Body of pancreas (tissue), 4 donors: Measurements from ENCODE around the gene TMEM150B. TPM values are rescaled to one million over a fixed set of nuclear protein-coding genes. Genes with fewer than 3 reads are reported as not detected.

Experiments
- ATAC-seq: fragments of 150-250 bp; one replicate; pipeline ENCODE4 v1.9.1; 2016
- DNase-seq, 4 donors: peaks; one replicate each; pipeline ENCODE4 v3.0.0-alpha.2; 2019
- H3K27ac ChIP-seq, 4 donors: fragments of 200-600 bp; sonication (generic); 1 replicate in 3 of 4; 2 replicates in 1 of 4; pipeline versions ENCODE4 v1.5.1 to v1.6.1; 2016 to 2019; ENCODE audit warnings: mild to moderate bottlenecking in 1 of 4, mixed read lengths in 1 of 4, moderate library complexity in 1 of 4
- H3K27me3 ChIP-seq, 2 donors: fragments of 200-600 bp; sonication (generic); one replicate each; pipeline ENCODE4 v1.6.0; 2016; ENCODE audit warnings: mild to moderate bottlenecking in 1 of 2
- H3K36me3 ChIP-seq, 2 donors: fragments of 200-600 bp; sonication (generic); replicated peaks in 1 of 2; 2 replicates each; pipeline ENCODE4 v1.5.1; 2016; ENCODE audit warnings: low read depth in 2 of 2; ENCODE audit not compliant: insufficient read depth in 1 of 2
- H3K4me1 ChIP-seq: fragments of 200-600 bp; sonication (generic); one replicate; pipeline ENCODE4 v1.6.0; 2016
- H3K4me3 ChIP-seq, 2 donors: fragments of 200-600 bp; sonication (generic); 1 replicate in 1 of 2; 2 replicates in 1 of 2; pipeline ENCODE4 v1.5.1; 2016 to 2019
- H3K9me3 ChIP-seq, 3 donors: fragments of 200-600 bp; sonication (generic); 1 replicate in 2 of 3; 2 replicates in 1 of 3; pipeline ENCODE4 v1.5.1; 2016
- POLR2A ChIP-seq, 3 donors: fragments of 450-650 bp; IDR thresholded peaks; one replicate each; pipeline ENCODE4 v1.6.1; 2016; ENCODE audit warnings: antibody characterized with exemption in 3 of 3, mild to moderate bottlenecking in 2 of 3
- WGBS, 2 donors: methylation state at CpG; one replicate each; pipeline ENCODE4 v1.1.5; 2017; 5-methylcytosine and 5-hydroxymethylcytosine counted together
- intact Hi-C: fragments of 100-400 bp; cut with DNase I; formaldehyde crosslinking; loops from one replicate; pipeline ENCODE4 v1.15.1; 2023
- total RNA-seq, 2 donors: library from RNA; depleted of rRNA; stranded (reverse); fragments of >200 nt; gene quantifications; one replicate each; pipeline ENCODE4 v1.1.0, GENCODE V29; 2016
- TF ChIP-seq, protein P1 (sequence below), 7 experiments: fragments of 450-650 bp in 4 of 7; fragments of 200-600 bp in 3 of 7; sonication (generic) in 3 of 7; IDR thresholded peaks; one replicate each; pipeline ENCODE4 v1.5.1; 2016 to 2019; ENCODE audit warnings: antibody characterized with exemption in 7 of 7

Gene TMEM150B
- total RNA-seq, 2 donors from 2014 or later = 1.0 TPM; not detected in 1

DNA sequence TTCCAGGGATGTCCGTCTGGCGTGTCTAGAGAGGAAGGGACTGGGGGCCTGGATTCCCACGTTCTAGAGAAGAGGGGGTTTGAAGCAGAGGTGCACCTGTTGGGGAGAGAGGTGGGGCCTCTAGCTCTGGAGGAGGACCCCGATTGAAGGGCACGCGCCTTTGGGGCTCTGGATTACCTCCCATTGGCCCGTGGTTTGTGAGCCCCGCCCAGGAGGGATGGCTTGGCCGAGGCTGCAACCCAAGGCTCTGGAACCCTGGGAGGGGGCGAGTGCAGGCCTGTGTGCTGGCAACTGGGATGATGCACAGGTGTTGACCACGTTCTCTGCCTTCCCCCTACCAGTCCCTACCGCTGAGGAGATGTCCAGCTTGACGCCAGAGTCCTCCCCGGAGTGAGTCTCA lies 20.2 kb downstream of the TMEM150B start:
- no peaks in the 10 kb centered on the region for H3K36me3 ChIP-seq
- H3K27me3 ChIP-seq = no peaks in the 10 kb centered on the region
- no peak overlapping the region for H3K4me3 ChIP-seq
- ATAC-seq = no peak
- no peak for TF ChIP-seq POLR2A (IDR thresholded peaks at IDR 0.05)
- TF ChIP-seq, protein P1, sequence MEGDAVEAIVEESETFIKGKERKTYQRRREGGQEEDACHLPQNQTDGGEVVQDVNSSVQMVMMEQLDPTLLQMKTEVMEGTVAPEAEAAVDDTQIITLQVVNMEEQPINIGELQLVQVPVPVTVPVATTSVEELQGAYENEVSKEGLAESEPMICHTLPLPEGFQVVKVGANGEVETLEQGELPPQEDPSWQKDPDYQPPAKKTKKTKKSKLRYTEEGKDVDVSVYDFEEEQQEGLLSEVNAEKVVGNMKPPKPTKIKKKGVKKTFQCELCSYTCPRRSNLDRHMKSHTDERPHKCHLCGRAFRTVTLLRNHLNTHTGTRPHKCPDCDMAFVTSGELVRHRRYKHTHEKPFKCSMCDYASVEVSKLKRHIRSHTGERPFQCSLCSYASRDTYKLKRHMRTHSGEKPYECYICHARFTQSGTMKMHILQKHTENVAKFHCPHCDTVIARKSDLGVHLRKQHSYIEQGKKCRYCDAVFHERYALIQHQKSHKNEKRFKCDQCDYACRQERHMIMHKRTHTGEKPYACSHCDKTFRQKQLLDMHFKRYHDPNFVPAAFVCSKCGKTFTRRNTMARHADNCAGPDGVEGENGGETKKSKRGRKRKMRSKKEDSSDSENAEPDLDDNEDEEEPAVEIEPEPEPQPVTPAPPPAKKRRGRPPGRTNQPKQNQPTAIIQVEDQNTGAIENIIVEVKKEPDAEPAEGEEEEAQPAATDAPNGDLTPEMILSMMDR (IDR thresholded peaks at IDR 0.05) = no peak
- peaks cover 10% of the 10 kb centered on the region for H3K4me1 ChIP-seq
- WGBS, 2 donors = 61 to 67% methylated on average over 9 to 14 of the region's 14 CpGs
- H3K27ac ChIP-seq = no peak overlapping the region
- DNase-seq = no peak
- intact Hi-C loops = loop anchor here (10.0 kb wide), 1 partner anchor 80 kb away; the partner anchor contains the start of genes RPL28 and TMEM238
- H3K9me3 ChIP-seq = no peaks in the 10 kb centered on the region

DNA sequence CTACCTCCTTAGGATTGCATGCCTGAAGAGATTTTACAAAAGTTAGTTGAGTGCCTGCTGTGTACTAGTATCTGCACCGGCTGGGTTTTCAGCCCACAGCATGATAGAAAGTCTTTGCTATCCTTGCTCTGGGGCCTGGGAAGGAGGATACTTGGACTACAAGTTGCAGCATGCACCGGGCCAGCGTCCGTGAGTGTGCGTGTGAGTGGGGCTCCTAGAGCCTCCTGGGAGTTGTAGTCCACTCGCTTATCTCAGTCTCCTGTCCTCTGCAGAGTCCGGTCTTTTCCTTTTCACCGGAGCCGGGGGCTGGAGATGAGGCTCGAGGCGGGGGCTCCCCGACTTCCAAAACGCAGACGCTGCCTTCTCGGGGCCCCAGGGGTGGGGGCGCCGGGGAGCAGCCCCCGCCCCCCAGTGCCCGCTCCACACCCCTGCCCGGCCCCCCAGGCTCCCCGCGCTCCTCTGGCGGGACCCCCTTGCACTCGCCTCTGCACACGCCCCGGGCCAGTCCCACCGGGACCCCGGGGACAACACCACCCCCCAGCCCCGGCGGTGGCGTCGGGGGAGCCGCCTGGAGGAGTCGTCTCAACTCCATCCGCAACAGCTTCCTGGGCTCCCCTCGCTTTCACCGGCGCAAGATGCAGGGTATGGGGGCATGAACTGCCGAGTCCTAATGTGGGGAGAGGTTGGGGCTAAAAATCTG lies 20.7 kb downstream of the TMEM150B start:
- WGBS, 2 donors = 86 to 87% methylated on average over 27 to 38 of the region's 39 CpGs
- Histone ChIP-seq H3K36me3 (no peaks in the 10 kb centered on the region), H3K4me1 (peaks cover 10% of the 10 kb centered on the region), H3K27ac (no peak overlapping the region), H3K27me3 (no peaks in the 10 kb centered on the region), H3K9me3 (no peaks in the 10 kb centered on the region), H3K4me3 (no peak overlapping the region)
- TF ChIP-seq, protein P1 (IDR thresholded peaks at IDR 0.05) = no peak
- TF ChIP-seq POLR2A (IDR thresholded peaks at IDR 0.05) = no peak
- intact Hi-C loops = loop anchor here (10.0 kb wide), 1 partner anchor 80 kb away; the partner anchor contains the start of genes RPL28 and TMEM238
- DNase-seq (peak in 3 of 4 donors; percentile 26 to 42 (median 30)), ATAC-seq (no peak)

DNA sequence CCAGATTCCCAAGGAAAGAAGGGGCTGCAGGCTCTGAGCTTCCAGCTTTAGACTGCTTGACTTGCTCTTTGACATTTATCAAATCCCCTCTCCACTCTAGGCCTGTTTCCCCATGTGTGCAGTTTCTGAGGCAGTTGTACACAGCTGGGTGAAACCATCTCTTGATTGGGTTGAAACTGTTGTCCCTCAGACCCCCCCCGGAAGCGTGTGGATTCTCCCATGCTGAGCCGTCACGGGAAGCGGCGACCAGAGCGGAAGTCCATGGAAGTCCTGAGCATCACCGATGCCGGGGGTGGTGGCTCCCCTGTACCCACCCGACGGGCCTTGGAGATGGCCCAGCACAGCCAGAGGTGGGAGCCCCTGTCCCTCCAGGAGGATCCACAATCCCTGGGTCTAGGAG lies 21.7 kb downstream of the TMEM150B start:
- no peak for TF ChIP-seq POLR2A (IDR thresholded peaks at IDR 0.05)
- TF ChIP-seq, protein P1 (IDR thresholded peaks at IDR 0.05) = no peak
- Histone ChIP-seq H3K4me1 (peaks cover 10% of the 10 kb centered on the region), H3K36me3 (no peaks in the 10 kb centered on the region), H3K27ac (no peak overlapping the region), H3K27me3 (no peaks in the 10 kb centered on the region), H3K4me3 (no peak overlapping the region), H3K9me3 (no peaks in the 10 kb centered on the region)
- WGBS, 2 donors = 68 to 88% methylated on average over 10 to 11 of the region's 11 CpGs
- DNase-seq (no peak), ATAC-seq (no peak)
- intact Hi-C loops = loop anchor here (10.0 kb wide), 1 partner anchor 81 kb away; the partner anchor contains the start of genes RPL28 and TMEM238

DNA sequence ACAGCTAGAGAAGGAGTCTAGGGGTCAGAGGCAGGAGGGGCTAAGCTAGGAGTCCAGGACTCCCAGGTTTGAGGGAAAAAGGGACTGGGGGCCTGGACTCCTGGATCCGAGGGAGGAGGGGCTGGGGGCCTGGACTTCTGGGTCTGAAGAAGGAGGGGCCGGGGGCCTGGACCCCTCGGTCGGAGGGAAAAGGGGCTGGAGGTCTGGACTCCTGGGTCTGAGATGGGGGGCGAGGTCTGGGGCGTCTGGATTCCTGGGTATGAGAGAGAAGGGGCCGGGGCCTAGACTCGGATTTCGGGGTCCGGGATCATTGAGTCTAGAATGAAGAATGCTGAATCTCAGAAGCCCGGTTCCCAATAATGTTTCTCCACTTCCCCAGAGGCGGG lies 22.8 kb downstream of the TMEM150B start:
- H3K4me3 ChIP-seq = no peak overlapping the region
- TF ChIP-seq, protein P1 (IDR thresholded peaks at IDR 0.05) = no peak
- no peak for TF ChIP-seq POLR2A (IDR thresholded peaks at IDR 0.05)
- H3K36me3 ChIP-seq = no peaks in the 10 kb centered on the region
- no peak overlapping the region for H3K27ac ChIP-seq
- H3K27me3 ChIP-seq = no peaks in the 10 kb centered on the region
- DNase-seq (no peak), ATAC-seq (no peak)
- WGBS, 2 donors = 53 to 70% methylated on average over 12 of the region's 12 CpGs
- peaks cover 10% of the 10 kb centered on the region for H3K4me1 ChIP-seq
- no peaks in the 10 kb centered on the region for H3K9me3 ChIP-seq
- intact Hi-C loops = loop anchor here (10.0 kb wide), 1 partner anchor 82 kb away; the partner anchor contains the start of genes RPL28 and TMEM238
